Left ventricle myocardium inferior (tissue), 1 donor: ENCODE measurements around the gene AMPD2. TPM values are rescaled to one million over a fixed set of nuclear protein-coding genes. Genes with fewer than 3 reads are reported as not detected.

Experiments
- DNase-seq: peaks from one replicate; pipeline ENCODE4 v3.0.0-alpha.2; 2020
- H3K27ac ChIP-seq: fragments of 200-600 bp; replicated peaks from 2 replicates; pipeline ENCODE4 v1.8.0; 2021
- H3K27me3 ChIP-seq: fragments of 200-600 bp; 2 replicates; pipeline ENCODE4 v1.8.0; 2021; ENCODE audit warnings: low read depth
- H3K36me3 ChIP-seq: fragments of 200-600 bp; 2 replicates; pipeline ENCODE4 v1.8.0; 2021
- H3K4me1 ChIP-seq: fragments of 200-600 bp; 2 replicates; pipeline ENCODE4 v1.8.0; 2021
- H3K4me3 ChIP-seq: fragments of 200-600 bp; 2 replicates; pipeline ENCODE4 v1.8.0; 2021; ENCODE audit warnings: mild to moderate bottlenecking, moderate library complexity
- H3K9me3 ChIP-seq: fragments of 200-600 bp; replicated peaks from 2 replicates; pipeline ENCODE4 v1.8.0; 2021
- CTCF ChIP-seq: fragments of 200-600 bp; IDR thresholded peaks from 2 replicates; pipeline ENCODE4 v1.8.0; 2021; ENCODE audit warnings: antibody characterized with exemption, mild to moderate bottlenecking, borderline replicate concordance
- intact Hi-C: fragments of 100-400 bp; cut with micrococcal nuclease; formaldehyde crosslinking; loops from one replicate; pipeline ENCODE4 v1.11.0; 2022
- total RNA-seq: library from RNA; stranded (reverse); fragmentation: NEBNext Ultra II Directional; extraction: Animal tissue kit (Norgen Biotek cat#: 25700); gene quantifications from one replicate; pipeline ENCODE4 v1.2.1, GENCODE V29; 2021
- donor health status: DM: no; HTN: yes; CAD: no; lungs with severe emphysema.

The AMPD2 gene
- total RNA-seq, 1 donor from 2014 or later: 12.9 TPM

- intact Hi-C loops: no loop called here
- no peak overlapping the region for H3K27ac ChIP-seq
- TF ChIP-seq CTCF: no peak
- H3K36me3 ChIP-seq: no peaks in the 10 kb centered on the region
- no peaks in the 10 kb centered on the region for H3K9me3 ChIP-seq
- DNase-seq: no peak
- peaks cover 6% of the 10 kb centered on the region for H3K4me1 ChIP-seq
- H3K27me3 ChIP-seq: no peaks in the 10 kb centered on the region
- H3K4me3 ChIP-seq: no peak overlapping the region
Observed at GRCh38 chr1:109610609-109611307, 8.9 kb upstream of the AMPD2 start.

- H3K4me1 ChIP-seq: peaks cover 6% of the 10 kb centered on the region
- no peak overlapping the region for H3K4me3 ChIP-seq
- intact Hi-C loops: no loop called here
- no peak for TF ChIP-seq CTCF
- H3K27ac ChIP-seq: no peak overlapping the region
- no peaks in the 10 kb centered on the region for H3K9me3 ChIP-seq
- no peaks in the 10 kb centered on the region for H3K36me3 ChIP-seq
- no peak for DNase-seq
- no peaks in the 10 kb centered on the region for H3K27me3 ChIP-seq
Observed at GRCh38 chr1:109611308-109611990, 8.2 kb upstream of the AMPD2 start.

- peak overlapping the region; percentile 37 for H3K27ac ChIP-seq
- DNase-seq: no peak
- no peak overlapping the region for H3K4me3 ChIP-seq
- H3K4me1 ChIP-seq: peaks cover 6% of the 10 kb centered on the region
- no peaks in the 10 kb centered on the region for H3K36me3 ChIP-seq
- no peaks in the 10 kb centered on the region for H3K9me3 ChIP-seq
- intact Hi-C loops: no loop called here
- no peaks in the 10 kb centered on the region for H3K27me3 ChIP-seq
- no peak for TF ChIP-seq CTCF
Observed at GRCh38 chr1:109613361-109614147, 6.1 kb upstream of the AMPD2 start.

- intact Hi-C loops: no loop called here
- Histone ChIP-seq H3K4me3 (no peak overlapping the region), H3K36me3 (no peaks in the 10 kb centered on the region), H3K4me1 (peaks cover 29% of the 10 kb centered on the region), H3K27me3 (no peaks in the 10 kb centered on the region), H3K9me3 (no peaks in the 10 kb centered on the region), H3K27ac (peak overlapping the region; percentile 46)
- DNase-seq: no peak
- TF ChIP-seq CTCF: no peak
Observed at GRCh38 chr1:109615879-109616278, 3.8 kb upstream of the AMPD2 start.

DNA sequence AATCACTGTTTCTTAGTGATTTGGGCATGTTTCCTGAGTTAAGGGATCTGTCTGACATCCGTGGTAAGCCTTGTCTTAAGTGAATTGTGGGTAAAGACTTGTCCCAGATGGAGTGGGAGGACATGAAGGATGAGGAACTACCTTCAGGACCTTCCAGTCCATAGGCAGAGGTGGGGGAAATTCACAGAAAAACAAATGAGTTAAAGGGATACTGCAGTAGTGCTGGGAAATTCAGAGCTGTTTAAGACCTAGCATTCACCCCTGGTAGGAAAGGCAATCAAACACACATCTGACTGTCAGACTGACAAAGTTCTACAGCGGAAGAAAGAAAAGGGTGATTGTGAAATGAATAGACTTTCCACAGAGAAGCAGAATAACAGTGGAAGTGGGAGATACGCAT lies 3.2 kb upstream of the AMPD2 start:
- TF ChIP-seq CTCF: no peak
- no peak for DNase-seq
- intact Hi-C loops: no loop called here
- no peak overlapping the region for H3K4me3 ChIP-seq
- H3K9me3 ChIP-seq: no peaks in the 10 kb centered on the region
- peak overlapping the region; percentile 46 for H3K27ac ChIP-seq
- no peaks in the 10 kb centered on the region for H3K27me3 ChIP-seq
- peaks cover 33% of the 10 kb centered on the region for H3K4me1 ChIP-seq
- no peaks in the 10 kb centered on the region for H3K36me3 ChIP-seq
